GM19035 (cell line): ENCODE results near the gene GALNT17.

Experiments used
- ATAC-seq: cut with Tn5 transposase; IDR thresholded peaks from one replicate; pipeline ENCODE4 v1.9.1; 2021; ENCODE audit not compliant: unreplicated experiment

The GALNT17 gene

GRCh38 chr7:71661671-71662224 lies 529.8 kb downstream of the GALNT17 start:
- no peak for ATAC-seq

- no peak for ATAC-seq
Observed at GRCh38 chr7:71665716-71666115, 533.8 kb downstream of the GALNT17 start.

GRCh38 chr7:71668572-71668971 lies 536.6 kb downstream of the GALNT17 start:
- ATAC-seq = no peak

GRCh38 chr7:71679480-71679879 lies 547.5 kb downstream of the GALNT17 start:
- ATAC-seq = no peak

DNA sequence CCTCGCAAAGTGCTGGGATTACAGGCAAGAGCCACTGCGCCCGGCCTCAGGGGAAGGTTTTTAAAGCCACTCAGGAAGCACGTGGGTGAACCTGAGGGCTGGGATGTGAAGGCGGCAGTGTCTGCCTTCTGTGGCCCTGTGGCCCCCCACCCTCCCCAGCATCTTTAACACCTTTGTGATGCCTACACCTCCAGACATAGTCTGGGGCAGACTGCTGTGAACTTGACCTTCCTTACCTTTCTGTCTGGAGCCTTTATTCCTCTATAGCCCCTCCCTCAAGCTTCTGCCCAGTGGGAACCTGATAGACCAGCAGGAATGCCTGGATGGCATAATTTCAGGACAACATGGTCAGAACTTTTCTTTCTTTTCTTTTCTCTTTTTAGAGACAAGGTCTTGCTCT lies 550.2 kb downstream of the GALNT17 start:
- no peak for ATAC-seq

- ATAC-seq = no peak
Observed at GRCh38 chr7:71682841-71683781, 551.2 kb downstream of the GALNT17 start.

DNA sequence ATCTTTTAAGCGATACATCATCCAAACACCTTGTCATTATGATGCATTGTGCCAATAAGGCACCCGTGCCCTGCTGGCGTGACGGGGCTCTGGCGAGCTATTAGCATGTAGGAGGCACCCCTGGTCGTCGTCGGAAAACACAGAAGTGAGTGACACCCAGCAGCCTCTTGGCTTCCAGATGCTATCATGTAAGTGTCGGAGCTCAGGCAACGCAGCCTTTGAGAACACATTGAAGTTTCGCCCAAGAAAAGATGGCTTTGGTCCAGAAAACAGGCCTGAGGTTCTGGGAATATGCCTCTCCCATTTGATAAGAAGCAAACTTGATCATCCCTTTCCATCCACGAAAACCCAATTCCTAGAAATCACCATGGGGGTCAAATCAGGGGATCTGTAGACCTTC lies 555.3 kb downstream of the GALNT17 start:
- no peak for ATAC-seq

- no peak for ATAC-seq
Observed at GRCh38 chr7:71687831-71688599, 556.1 kb downstream of the GALNT17 start.

DNA sequence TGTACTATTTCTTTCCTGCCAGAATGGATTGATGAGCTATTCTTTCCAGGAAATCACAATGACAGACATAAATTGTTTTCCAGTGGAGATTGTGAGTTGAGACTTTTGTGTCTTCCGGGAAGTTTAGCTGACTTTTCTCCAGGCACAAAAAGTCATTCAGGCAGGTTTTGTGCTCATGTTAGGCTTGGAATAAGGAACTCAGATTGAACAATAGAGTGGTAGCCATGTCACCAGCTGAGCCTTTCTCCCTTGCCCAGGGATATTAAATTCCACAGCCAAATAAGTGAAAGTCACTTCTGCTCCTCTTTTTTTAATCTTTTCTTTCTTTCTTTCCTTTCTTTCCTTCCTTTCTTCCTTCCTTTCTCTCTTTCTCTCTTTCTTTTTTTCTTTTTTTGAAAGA lies 559.6 kb downstream of the GALNT17 start:
- no peak for ATAC-seq

DNA sequence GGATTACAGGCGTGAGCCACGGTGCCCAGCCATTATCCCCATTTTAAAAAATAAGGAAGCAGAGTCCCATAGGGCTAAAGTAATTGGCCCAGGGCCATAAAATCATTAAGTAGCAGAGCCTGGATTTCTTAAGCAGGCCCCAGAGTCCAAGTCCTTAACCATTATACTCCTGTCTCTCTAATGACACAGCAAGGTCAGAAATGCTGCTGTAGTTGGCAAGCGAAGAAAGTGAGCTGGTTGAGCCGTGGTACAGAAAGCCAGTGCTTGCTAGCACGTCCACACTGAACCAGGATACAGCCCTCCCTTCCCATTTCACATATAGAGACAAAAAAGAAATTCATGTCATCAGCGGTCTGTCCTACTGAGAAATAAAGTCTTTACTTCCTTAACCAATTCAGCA lies 562.7 kb downstream of the GALNT17 start:
- ATAC-seq = no peak

DNA sequence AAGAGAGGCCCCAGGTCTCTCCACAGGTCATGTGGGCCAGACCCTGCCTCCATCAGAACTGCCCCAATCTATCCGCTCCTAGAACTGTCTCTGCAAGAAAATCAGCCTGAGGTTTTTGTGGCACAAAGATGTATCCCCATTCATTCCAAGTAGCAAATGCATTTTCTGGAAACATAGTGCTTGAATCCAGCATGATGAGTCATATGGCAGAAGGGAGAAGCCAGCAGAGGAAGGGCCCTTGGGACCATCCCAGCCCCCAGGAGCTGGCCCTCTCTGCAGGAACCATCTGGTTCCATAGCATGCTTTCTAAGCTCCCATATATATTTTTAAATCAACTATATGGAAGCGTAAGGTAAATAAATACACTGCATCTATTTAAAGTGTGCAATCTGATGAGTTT lies 563.2 kb downstream of the GALNT17 start:
- no peak for ATAC-seq

GRCh38 chr7:71696511-71696910 lies 564.6 kb downstream of the GALNT17 start:
- ATAC-seq = no peak

GRCh38 chr7:71697400-71697799 lies 565.5 kb downstream of the GALNT17 start:
- ATAC-seq = no peak

- ATAC-seq = no peak
Observed at GRCh38 chr7:71705217-71705616, 573.3 kb downstream of the GALNT17 start.

- ATAC-seq = no peak
Observed at GRCh38 chr7:71705901-71706596, 574.1 kb downstream of the GALNT17 start.

DNA sequence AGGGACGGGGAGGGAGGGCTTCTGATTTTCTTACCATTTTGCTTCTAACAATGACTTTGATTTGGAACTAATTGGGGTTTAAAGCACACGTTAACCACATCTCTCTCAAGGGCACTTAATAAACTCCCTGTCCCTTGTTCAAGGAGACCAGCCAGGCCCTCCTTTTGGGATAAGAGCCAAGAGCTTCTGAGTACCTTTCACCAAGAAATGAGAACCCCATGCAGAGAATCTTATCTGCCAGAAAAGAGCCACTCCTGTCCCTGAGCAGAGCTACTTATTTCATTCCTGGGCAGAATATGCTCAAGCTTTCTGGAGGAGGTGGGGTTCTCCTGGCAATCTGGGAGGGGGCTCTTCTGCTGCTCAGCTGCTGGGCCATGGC lies 574.6 kb downstream of the GALNT17 start:
- no peak for ATAC-seq

GRCh38 chr7:71707041-71707440 lies 575.1 kb downstream of the GALNT17 start:
- ATAC-seq = no peak

- ATAC-seq = no peak
Observed at GRCh38 chr7:71708710-71709109, 576.8 kb downstream of the GALNT17 start.

GRCh38 chr7:71710442-71710841 lies 578.5 kb downstream of the GALNT17 start:
- ATAC-seq = no peak

DNA sequence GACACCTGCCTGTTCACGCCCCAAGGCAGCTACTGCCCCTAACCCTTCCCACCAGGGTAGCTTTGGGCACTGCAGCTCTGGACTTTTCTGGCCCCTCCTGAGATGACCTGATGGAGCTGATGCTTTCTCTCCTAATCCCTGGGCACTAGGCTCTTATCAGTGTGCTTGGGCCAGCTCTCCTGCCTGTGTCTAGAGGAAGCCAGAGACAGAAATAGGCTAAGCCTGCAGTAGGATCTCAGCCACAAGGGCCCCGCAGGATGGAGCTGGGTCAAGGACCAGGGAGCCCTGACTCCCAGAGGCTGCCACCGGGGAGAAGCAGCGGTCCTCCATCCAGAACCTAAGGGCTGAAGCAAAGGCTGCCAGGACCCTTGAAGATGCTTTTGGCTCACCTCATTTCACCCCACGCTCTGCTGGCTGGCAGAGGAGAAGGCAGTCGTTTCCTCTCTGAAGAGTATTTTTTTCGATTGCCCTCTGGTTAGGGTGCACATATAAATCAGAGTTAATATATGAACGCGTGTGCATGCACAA lies 580.8 kb downstream of the GALNT17 start:
- ATAC-seq = no peak

GRCh38 chr7:71716690-71717089 lies 584.7 kb downstream of the GALNT17 start:
- no peak for ATAC-seq
